DMS 273 (cell line): ENCODE data around the gene ME3.
"Not testable (repeated sequence)": the region's sequence is repeated elsewhere in the genome, so short reads cannot be mapped to it uniquely, and the experiment has no call there.

Experiments
- DNase-seq: peaks from one replicate; lab custom pipeline; 2025; ENCODE audit not compliant: unreplicated experiment; lab: John Stamatoyannopoulos, UW

ME3 gene

DNA sequence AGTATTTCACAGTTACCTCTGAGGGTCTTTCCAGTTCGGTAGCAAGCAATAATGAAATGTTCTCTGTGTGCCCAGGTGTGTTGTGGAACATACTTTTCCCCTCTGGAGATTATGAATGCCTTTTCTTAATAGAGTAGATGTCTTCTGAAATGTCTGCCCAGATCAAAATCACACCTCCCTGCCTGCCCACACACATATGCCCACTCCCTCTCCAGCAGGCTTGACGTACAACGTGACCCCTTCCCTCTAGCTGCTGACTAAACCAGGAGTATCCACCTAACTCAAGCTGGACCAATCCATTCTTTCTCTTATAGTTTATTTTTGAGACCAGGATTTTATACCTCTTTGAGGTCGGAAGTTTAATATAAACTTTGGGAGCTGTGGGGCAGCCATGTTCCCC is 48.7 kb downstream of the ME3 start:
- no peak for DNase-seq

DNA sequence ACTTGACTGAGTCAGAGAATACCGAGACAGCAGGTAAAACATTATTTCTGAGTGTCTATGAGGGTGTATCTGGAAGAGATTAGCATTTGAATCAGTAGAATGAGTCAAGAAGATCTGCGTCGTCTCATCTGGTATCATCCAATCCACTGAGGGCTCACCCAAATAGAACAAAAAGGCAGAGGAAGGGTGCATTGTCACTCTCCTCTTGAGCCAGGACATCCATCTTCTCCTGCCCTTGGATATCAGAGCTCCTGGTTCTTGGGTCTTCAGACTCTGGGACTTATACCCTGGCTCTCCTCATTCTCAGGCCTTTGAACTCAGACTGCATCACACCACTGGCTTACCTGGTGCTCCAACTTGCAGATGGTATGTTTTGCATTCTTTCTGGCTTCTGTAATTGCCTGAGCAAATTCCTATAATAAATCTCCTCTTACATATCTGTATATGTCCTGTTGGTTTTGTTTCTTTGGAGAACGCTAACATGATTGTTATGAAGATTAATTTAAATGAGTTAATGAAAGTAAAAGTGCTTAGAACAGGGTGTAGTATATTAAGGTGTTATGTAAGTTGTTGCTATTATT is 49.3 kb downstream of the ME3 start:
- no peak for DNase-seq

DNA sequence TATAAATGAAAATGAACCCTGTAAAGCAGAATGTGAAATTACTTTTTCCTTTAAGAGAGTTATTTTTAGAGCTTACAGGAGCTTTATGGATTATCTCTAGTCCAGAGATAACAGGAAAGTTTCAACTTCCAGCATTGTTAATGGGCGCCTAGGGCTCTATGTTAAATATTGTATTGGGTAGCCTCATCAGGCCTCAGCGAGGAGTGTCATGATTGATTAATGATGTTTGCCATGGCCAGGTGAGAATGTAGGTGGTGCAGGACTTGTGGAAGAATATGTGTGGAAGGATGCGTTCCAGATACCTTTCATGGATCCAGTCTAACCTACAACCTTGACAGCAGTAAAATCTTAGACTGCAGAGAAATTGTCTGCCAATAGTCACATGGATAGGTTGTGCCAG is 50.6 kb downstream of the ME3 start:
- DNase-seq: no peak

DNA sequence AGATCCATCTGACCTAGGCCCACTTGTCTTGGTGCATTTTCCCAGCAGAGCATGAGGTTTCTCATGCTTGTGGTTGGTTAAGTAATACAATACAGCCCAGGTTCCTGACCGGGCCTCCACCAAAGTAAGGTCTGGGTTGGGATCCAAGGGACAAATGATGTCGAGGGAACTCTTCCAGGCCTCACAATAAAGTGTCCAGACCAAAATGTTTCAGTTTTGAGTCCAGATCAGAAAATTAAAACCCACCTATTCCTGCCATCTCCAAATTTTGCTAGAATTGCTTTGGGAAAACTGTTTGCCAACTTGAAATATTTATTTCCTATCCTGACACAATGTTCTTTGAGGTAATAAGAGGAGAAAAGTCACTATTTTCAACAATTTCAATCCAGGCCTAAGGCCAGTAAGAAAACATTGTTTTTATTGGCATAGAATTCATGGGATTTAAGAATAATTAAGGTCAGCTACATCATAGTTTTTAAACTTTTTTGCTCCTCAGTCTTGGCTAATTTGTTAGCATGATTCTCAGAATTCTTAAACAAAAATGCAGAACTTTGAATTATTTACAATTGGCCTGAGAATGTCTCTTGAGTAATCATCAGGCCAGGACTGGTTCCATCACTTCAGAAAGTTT is 51.4 kb downstream of the ME3 start:
- DNase-seq: no peak

DNA sequence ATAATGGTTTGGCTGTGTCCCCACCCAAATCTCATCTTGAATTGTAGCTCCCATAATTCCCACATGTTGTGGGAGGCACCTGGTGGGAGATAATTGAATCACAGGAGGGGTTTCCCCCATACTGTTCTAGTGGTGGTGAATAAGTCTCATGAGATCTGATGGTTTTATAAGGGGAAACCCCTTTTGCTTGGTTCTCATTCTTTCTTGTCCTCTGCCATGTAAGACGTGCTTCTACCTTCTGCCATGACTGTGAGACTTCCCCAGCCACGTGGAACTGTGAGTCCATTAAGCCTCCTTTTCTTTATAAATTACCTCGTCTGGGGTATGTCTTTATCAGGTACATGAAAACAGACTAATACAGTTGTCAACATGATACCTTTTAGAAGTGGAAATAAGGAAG is 53.0 kb downstream of the ME3 start:
- not testable (repeated sequence) for DNase-seq

DNA sequence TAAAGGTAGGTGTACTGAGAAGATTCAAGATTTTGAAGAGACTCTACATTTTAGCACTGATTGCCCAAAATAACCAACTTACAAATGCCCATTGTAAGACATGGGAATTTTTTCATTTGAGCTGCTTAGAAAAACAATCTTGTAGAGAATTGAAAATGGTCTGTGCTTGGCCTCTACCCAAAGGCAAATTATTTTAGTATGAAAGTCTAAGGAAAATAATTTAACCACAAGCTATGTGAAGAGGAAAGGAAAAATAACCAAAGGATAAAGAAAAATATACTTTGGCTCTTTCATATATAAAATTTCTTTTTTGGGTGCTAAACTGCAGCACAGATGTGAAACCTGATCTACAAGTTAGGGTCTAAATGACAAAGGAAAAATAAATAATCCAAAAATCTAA is 54.9 kb downstream of the ME3 start:
- DNase-seq: no peak

DNA sequence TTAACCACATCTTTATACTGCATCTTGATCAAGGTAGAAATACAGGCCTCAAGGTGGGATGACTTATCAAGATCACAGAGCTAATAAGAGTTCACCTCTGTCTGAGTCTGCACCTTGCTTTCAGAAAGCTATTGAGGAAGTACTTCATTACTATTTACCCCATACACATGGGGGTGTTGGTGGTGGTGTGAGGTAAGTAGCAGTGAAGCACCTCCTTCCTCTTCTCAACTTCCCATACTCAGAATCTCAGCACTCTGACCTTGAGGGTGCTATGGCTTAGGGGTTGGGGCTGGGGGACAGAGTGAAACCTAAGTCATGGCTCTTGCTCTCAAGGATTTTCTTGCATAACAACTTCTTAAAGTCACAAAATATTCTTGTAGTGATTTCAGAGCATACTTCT is 56.9 kb downstream of the ME3 start:
- DNase-seq: no peak

DNA sequence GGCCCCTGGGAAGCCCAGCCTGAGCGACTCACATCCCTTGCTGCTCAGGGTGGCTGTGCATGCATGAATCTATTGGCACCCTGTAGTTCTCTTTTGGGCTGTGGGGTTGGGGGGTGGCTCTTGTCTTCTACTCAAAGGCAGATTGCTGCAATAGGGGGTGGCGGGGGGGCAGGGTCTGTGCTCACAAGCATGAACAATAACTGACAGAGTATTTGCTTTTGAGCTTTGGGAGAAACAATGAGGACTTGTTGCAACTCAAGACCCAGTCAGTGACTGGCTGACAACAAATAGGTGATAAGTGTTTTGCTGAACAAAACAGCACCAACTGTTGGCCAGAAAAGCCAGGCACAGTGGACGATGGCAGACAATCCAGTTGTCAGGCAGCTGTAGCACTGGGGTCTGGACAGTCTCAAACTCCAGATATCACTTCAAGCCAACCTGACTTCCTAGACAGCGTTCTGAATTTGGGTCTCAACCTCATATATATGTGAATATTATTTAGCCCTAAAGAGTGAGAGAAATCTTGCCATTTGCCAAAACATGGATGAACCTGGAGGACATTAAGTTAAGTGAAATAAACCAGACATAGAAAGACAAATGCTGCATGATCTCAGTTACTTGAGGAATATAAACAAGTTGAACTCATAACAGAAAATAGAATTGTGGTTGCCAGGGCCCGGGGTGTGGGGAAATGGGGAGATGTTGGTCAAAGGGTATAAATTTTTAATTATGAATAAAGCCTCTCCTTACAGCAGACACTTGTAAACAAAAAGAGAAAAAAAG is 61.7 kb downstream of the ME3 start:
- no peak for DNase-seq

DNA sequence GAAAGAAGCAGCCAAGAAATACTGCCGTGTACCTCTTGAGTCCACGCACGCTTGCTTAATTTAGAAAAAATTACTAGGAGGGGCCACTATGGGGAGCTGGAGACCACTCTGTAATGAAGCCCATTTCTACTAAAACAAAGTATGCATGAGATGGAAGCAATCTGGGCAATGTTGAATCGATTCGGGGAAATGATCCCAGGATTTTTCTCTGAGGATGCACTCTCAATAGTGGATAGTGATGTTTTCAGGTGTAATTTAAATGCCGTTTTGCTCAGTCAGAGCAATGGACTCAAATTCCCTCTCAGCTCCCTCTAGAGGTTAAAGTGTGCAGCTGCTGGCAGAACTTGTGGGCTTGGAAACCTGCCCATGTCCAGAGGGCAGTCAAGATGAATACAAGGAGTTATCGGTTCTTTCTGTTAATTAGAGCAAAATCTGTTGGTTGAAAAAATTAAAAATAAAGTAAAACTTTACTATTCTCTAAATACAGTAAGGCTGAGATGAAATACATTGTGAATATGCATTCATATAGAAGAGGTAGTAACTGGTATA is 64.1 kb downstream of the ME3 start:
- peak; percentile 72 for DNase-seq

DNA sequence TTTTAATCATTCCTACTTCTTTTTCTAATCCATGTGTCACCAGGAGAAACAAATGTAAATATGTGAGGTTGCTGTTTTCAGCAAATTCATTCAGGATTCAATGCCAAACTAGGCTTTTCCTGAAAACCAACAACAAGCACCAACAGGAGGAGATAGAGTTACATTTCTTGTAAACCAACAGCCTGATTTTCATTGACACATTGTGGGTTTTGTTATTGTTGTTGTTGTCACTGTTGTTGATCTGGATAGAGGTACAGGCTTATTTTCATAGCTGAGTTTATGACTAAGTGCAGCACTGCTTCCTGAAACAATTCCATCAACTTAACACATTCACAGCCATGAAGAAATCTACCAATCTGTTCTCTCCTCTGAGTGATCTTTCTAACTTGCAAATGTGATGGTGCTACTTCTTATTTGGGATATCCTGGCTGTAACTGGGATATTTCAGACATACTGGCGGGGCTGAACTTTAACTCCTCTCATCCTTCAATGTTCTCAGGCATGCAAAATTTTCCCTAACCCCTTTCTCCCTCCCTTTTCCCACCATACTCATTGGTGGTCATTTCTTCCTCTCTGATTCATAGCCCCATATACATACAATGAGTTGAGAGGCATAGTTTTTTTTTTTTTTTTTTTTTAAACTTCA is 65.5 kb downstream of the ME3 start:
- DNase-seq: no peak

DNA sequence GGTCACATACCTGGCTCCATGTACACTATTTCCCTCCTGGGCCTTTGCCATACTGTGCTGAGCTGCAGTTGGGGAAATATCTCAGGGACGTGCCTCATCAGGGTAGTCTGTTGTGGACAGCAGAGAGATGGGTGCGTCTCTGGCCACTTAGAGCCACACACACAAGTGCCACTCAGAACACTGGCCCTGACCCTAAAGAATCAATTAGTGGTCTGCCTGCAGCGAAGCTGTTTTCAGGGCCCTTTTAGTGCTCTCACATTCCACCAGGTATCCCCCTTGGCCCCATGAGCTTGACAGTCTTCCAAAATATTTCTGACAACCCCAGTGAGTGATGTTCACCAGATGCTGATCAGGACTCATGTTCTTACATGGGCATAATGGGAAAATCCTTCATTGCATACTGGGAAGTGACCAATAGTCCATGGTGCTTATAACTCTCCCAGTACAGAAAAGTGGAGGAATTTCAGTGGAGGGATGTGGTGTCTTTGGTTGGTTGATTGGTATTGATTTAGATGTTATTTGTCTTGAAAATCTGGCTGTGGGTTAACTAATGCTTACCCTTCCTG is 66.1 kb downstream of the ME3 start:
- DNase-seq: no peak

DNA sequence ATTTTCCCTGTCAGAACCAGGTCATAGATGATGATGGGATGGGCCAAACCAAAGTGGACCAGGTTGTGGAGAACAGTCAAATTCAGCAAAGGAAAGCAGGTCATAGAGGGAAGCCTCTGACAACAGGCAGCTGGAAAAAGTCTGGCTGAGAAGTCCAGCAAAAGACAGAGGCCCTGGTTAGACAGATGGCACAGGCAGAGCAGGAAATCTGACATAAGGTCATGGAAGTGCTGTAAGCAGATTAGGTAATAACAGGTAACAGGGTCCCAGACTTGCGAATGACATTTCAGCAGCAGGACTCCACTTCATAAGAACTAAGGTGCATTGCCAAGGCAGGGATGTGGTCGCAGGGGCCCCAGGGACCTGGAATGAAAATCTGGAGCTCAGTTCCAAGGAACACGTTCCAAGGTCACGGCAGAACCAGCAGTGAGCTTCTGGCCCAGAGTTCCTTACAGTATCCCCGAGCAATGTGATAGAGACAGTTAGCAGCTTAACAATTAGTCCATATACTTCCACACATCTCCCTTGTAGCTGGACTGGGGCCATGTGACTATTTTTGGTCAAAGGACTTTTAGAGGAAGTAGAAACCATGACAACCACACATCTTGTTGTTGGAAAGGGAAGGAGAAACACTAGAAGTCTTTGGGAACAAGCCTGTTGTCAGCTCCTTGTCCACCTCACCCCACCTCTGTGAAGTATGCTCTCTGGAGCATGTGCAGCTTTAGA is 75.4 kb downstream of the ME3 start:
- DNase-seq: peak; percentile 16

DNA sequence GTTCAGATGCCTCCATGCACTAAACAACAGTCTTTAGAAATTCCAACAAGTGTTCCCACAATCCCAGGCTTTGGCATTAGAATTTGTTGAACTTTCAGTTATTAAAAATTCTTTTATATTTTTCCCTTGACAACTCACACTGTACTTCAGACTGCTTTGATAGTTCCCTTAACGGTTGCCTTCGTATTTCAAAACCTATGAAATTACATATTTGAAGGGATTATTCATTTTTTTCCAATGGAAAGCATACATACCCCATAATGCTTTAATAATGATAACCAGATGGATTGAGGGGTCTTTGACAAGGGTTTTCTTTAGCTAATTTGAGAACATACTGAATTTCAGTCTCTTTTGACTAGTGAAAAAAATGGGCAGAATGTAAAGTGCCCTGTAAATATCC is 76.5 kb downstream of the ME3 start:
- DNase-seq: no peak

DNA sequence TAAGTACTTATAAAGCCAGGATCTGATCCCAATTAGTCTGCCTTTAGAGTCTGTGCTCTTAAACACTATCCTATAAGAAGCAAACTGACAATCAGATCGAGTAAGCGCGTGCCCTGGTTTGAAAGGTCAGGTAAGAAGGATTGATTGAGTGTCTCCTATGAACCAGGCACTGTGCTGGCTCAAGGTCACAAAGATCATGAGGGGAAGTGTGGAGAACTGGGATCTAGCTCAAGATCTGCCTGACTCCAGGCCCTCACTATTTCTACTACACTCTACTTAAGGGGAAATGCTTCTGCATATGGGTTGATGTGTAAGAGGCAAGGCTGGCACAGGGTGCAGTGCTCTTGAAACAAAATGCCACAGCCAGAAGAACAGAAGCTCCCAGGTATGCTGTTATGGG is 77.0 kb downstream of the ME3 start:
- no peak for DNase-seq

DNA sequence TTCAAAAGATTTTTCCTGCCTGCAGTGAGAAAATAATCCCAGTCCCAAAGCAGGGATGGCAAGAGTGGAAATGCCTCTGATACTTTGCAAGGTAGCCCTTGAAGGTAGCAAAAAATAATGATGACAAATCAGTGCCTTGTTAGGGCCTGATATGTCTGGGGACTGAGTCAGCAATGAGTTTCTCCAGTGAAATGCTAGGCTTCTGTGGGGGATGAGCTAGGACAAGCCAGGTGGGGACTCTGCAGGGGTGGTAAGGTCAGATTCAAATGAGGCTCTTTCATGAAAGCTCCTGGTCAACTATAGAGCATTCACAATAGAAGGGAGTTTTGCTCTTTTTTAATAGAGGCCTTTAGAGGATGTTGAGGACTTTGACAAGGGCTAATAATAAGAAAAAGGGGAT is 77.7 kb downstream of the ME3 start:
- no peak for DNase-seq

DNA sequence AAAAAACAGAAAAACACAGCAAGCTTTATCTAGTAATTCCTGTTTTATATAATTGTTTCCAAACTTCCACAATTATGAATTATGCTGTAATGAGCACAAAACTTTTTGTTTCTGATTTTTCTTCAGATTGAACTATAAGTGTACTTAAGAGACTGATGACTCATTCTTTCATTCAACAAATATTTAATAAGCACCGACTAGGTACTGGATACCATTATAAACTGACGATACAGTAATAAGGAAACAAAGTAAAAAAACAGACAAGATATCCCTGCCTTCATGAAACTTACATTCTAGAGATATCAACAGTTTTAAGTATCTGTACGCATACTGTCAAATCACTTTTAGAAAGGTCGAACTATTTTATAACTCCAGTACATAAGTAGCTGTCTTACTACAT is 78.6 kb downstream of the ME3 start:
- DNase-seq: no peak

DNA sequence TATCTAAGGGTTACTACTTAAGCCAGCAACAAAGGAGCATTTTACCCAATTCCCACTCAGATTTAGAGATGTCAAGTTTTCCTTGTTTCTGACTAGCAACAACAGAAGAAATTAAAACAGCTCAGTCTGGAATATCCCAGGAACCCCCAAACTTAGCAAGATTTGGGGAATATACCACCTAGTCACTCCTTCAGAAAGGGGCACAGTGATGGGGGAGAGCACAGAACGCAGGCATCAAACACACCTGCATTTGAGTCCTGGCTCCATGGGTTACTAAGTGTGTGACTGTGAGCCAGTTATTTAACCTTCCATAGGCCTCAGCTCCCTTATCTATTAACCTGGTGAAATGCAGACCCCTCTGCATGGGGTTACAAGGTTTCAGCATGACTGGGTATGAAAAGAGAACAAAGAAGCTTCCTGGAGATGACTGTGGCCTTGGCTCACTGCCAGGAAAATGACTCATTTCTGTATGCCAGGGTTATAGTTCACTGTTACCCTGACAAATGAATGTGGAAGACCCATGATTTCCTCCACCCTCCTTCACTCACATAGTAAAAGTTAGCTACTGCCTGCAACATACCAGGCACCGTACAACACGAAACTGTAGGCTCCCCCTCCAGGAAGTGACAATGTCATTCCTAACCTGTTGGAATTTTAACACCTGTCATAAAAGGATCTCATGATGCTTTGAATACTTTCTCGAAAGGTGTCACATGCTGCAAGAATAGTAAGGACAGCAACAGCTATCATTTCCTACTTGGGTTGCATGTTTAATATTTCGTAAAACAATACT is 79.6 kb downstream of the ME3 start:
- DNase-seq: peak; percentile 41

DNA sequence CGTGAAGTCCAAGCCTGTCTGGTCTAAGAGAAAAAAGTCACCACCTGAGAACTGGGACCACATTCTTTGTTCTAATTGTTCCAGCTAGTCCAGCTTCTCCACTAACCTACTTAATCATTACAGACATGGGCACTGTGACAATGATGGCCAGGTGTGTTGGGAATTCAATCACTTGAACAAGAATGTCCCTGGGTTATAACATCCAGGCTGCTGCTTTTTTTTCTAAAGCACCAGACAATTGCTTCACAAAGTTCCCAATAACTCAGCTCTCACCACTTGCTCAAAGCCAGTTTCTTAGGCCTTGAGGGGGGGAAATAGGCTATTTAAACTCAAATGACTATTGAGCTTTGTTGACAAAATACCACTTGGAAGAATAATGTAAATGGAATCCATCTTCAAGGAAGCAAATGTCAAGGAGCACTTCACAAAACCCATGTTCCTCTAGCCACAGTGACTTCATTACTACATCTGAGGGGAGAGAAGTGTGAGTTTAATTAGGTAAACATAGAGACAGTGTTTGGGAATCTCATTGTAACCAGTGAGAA is 80.3 kb downstream of the ME3 start:
- DNase-seq: no peak

DNA sequence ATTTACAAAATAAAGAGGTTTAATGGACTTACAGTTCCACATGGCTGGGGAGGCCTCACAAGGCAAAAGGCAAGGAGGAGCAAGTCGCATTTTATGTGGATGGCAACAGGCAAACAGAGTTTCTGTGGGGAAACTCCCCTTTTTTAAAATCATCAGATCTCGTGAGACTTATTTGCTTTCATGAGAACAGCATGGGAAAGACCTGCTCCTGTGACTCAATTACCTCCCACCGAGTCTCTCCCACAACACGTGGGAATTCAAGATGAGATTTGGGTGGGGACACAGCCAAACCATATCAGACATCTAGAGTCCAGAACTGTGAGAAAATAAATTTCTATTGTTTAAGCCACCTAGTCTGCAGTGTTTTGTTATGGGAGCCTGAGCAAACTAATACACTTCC is 80.8 kb downstream of the ME3 start:
- DNase-seq: no peak
